Adipocyte (in vitro differentiated cells): ENCODE measurements around the gene ELAPOR2.

Source experiments
- DNase-seq: peaks from one replicate; pipeline ENCODE4 v3.0.0-alpha.2; 2015; ENCODE audit warnings: low read depth
- H3K27me3 ChIP-seq: replicated peaks from 2 replicates; pipeline ENCODE4 v1.7.0; 2013; ENCODE audit warnings: mild to moderate bottlenecking, low read length, moderate library complexity; ENCODE audit not compliant: control insufficient read depth, insufficient read depth
- H3K36me3 ChIP-seq: 2 replicates; pipeline ENCODE4 v1.7.0; 2013; ENCODE audit warnings: low read length, mild to moderate bottlenecking, moderate library complexity; ENCODE audit not compliant: control insufficient read depth, insufficient read depth, severe bottlenecking
- H3K4me1 ChIP-seq: 2 replicates; pipeline ENCODE4 v1.7.0; 2013; ENCODE audit warnings: mild to moderate bottlenecking, low read length, moderate library complexity; ENCODE audit not compliant: control insufficient read depth, insufficient read depth
- H3K4me3 ChIP-seq: 2 replicates; pipeline ENCODE4 v1.7.0; 2013; ENCODE audit warnings: mild to moderate bottlenecking, low read length, moderate library complexity
- H3K9ac ChIP-seq: 2 replicates; pipeline ENCODE4 v1.7.0; 2013; ENCODE audit warnings: mild to moderate bottlenecking, low read length, moderate library complexity
- H3K9me3 ChIP-seq: 2 replicates; pipeline ENCODE4 v1.7.0; 2013; ENCODE audit warnings: mild to moderate bottlenecking, low read length, moderate library complexity; ENCODE audit not compliant: control insufficient read depth

The ELAPOR2 gene

GRCh38 chr7:87013136-87013839 is 46.2 kb downstream of the ELAPOR2 start:
- no peak for DNase-seq
- Histone ChIP-seq H3K9ac (no peak overlapping the region), H3K9me3 (no peaks in the 10 kb centered on the region), H3K4me3 (no peak overlapping the region), H3K27me3 (no peaks in the 10 kb centered on the region), H3K36me3 (no peaks in the 10 kb centered on the region), H3K4me1 (peaks cover 3% of the 10 kb centered on the region)
